KBM-7 (cell line): ENCODE data around the gene OBSL1.

ENCODE experiments used
- DNase-seq: peaks from one replicate; pipeline ENCODE4 v3.0.0-alpha.2; 2015
- in situ Hi-C: fragments of 300-500 bp; cut with MboI; formaldehyde crosslinking; loops from 2 replicates; pipeline ENCODE4 v1.14.3; 2020; ENCODE audit warnings: low sequenced_read_pairs, low pct_unique_long_range_greater_than_20kb, mixed read lengths

Gene OBSL1

GRCh38 chr2:219556413-219556812 is 14.9 kb downstream of the OBSL1 start:
- in situ Hi-C loops = no loop called here
- DNase-seq = no peak

GRCh38 chr2:219555956-219556355 is 15.4 kb downstream of the OBSL1 start:
- in situ Hi-C loops = no loop called here
- no peak for DNase-seq

- no peak for DNase-seq
- in situ Hi-C loops = no loop called here
Measured at GRCh38 chr2:219554350-219554749, 17.0 kb downstream of the OBSL1 start.

GRCh38 chr2:219553463-219553963 is 17.8 kb downstream of the OBSL1 start:
- no peak for DNase-seq
- in situ Hi-C loops = no loop called here

- DNase-seq = no peak
- in situ Hi-C loops = no loop called here
Measured at GRCh38 chr2:219553168-219553417, 18.2 kb downstream of the OBSL1 start.

GRCh38 chr2:219552382-219553167 is 18.8 kb downstream of the OBSL1 start:
- in situ Hi-C loops = no loop called here
- peak; percentile 87 for DNase-seq

GRCh38 chr2:219551441-219552381 is 19.6 kb downstream of the OBSL1 start:
- no peak for DNase-seq
- in situ Hi-C loops = no loop called here

- in situ Hi-C loops = no loop called here
- no peak for DNase-seq
Measured at GRCh38 chr2:219549619-219550018, 21.7 kb downstream of the OBSL1 start.

- no peak for DNase-seq
Measured at GRCh38 chr2:219548990-219549389, 22.3 kb downstream of the OBSL1 start.

GRCh38 chr2:219547621-219548020 is 23.7 kb downstream of the OBSL1 start:
- in situ Hi-C loops = no loop called here
- no peak for DNase-seq

More at GRCh38 chr2:219548990-219549389, 22.3 kb downstream of the OBSL1 start:
- in situ Hi-C loops = no loop called here

- in situ Hi-C loops = no loop called here
Measured at GRCh38 chr2:219545943-219546352, 25.4 kb downstream of the OBSL1 start.

GRCh38 chr2:219545295-219545942 is 25.9 kb downstream of the OBSL1 start:
- DNase-seq = no peak
- in situ Hi-C loops = no loop called here

More at GRCh38 chr2:219545943-219546352, 25.4 kb downstream of the OBSL1 start:
- DNase-seq = no peak

GRCh38 chr2:219544567-219544966 is 26.8 kb downstream of the OBSL1 start:
- no peak for DNase-seq
- in situ Hi-C loops = no loop called here

GRCh38 chr2:219543596-219544358 is 27.6 kb downstream of the OBSL1 start, which contains the start of the genes CHPF and TMEM198:
TSS of gene CHPF (minus strand) at chr2:219543809. CDS start at chr2:219543538, 271 bp downstream.
TSS of gene TMEM198 (plus strand) at chr2:219544028. CDS start at chr2:219544728, 700 bp downstream.
- in situ Hi-C loops = no loop called here
- peak; percentile 99 for DNase-seq

GRCh38 chr2:219542931-219543595 is 28.3 kb downstream of the OBSL1 start:
- in situ Hi-C loops = no loop called here
- peak; percentile 42 for DNase-seq

- in situ Hi-C loops = no loop called here
- peak; percentile 91 for DNase-seq
Measured at GRCh38 chr2:219541611-219542180, 29.6 kb downstream of the OBSL1 start.

- no peak for DNase-seq
- in situ Hi-C loops = no loop called here
Measured at GRCh38 chr2:219540784-219541504, 30.4 kb downstream of the OBSL1 start.
